ENCODE results near the gene ACBD4. TPM values are rescaled to one million over a fixed set of nuclear protein-coding genes. Genes with fewer than 3 reads are reported as not detected.

ACBD4 gene
- total and polyA plus RNA-seq, 2 of the 13 experiments (the other 11 are each of a cell fraction or from before 2014, with no cell fraction given) = 16.1 to 26.9 TPM

- TF ChIP-seq SNAPC5 (CRISPR knock-in tag; IDR thresholded peaks at IDR 0.05; ENCODE audit: borderline replicate concordance) (no peak), ZNF747 (CRISPR knock-in tag; IDR thresholded peaks at IDR 0.05; ENCODE audit: borderline replicate concordance) (peak; percentile 71; the same call in 1 of the 2 replicates), ZNF674 (CRISPR knock-in tag; IDR thresholded peaks at IDR 0.05; ENCODE audit: low read depth) (no peak), JDP2 (CRISPR knock-in tag; IDR thresholded peaks at IDR 0.05; ENCODE audit: borderline replicate concordance) (no peak), EED (CRISPR knock-in tag; IDR thresholded peaks at IDR 0.05) (0 out of 2 replicates have a peak, but pooled peaks have one; percentile 72), MAFG (CRISPR knock-in tag; IDR thresholded peaks at IDR 0.05) (no peak), ZBTB21 (CRISPR knock-in tag; IDR thresholded peaks at IDR 0.05) (no peak; the same call in 1 of the 2 replicates), ZNF574 (CRISPR knock-in tag; IDR thresholded peaks at IDR 0.05) (no peak), NR3C1 (CRISPR knock-in tag; IDR thresholded peaks at IDR 0.05) (no peak), PAF1 (CRISPR knock-in tag; IDR thresholded peaks at IDR 0.05) (no peak), ZSCAN22 (CRISPR knock-in tag; IDR thresholded peaks at IDR 0.05) (peak; percentile 35; the same call in 1 of the 2 replicates), POGZ (CRISPR knock-in tag; IDR thresholded peaks at IDR 0.05) (peak; percentile 26; the same call in 1 of the 2 replicates), ZNF644 (CRISPR knock-in tag; IDR thresholded peaks at IDR 0.05; ENCODE audit: low read depth) (no peak), PHF21A (CRISPR knock-in tag; IDR thresholded peaks at IDR 0.05) (peak; percentile 93), ZNF556 (CRISPR knock-in tag; IDR thresholded peaks at IDR 0.05; ENCODE audit: borderline replicate concordance) (no peak), DMTF1 (CRISPR knock-in tag; IDR thresholded peaks at IDR 0.05) (no peak; the same call in 1 of the 2 replicates), SUZ12 (IDR thresholded peaks at IDR 0.05; ENCODE audit: low read depth, low read length) (0 out of 2 replicates have a peak, but pooled peaks have one; percentile 5), MIER2 (CRISPR knock-in tag; IDR thresholded peaks at IDR 0.05) (peak; percentile 47; the same call in 1 of the 2 replicates), ARID2 (CRISPR knock-in tag; IDR thresholded peaks at IDR 0.05; ENCODE audit: borderline replicate concordance) (no peak), REST (IDR thresholded peaks at IDR 0.05; ENCODE audit: borderline replicate concordance in 1 of 2, low read depth in 1 of 2, low read length in 2 of 2) (peak in 1 of 2 experiments; percentile 52; a peak in 1 of 4 replicates), ZBTB7B (CRISPR knock-in tag; IDR thresholded peaks at IDR 0.05) (peak; percentile 84), ZNF878 (CRISPR knock-in tag; IDR thresholded peaks at IDR 0.05) (no peak)
These were observed 12.2 kb downstream of the ACBD4 start (continued) for GRCh38 chr17:45147581-45148182.
